Esophagus squamous epithelium (tissue), 4 donors: Measurements from ENCODE around the gene HS1BP3.

Experiments
- POLR2A ChIP-seq, 4 donors: fragments of 450-650 bp; IDR thresholded peaks; one replicate each; pipeline ENCODE4 v1.6.1; 2017; ENCODE audit warnings: antibody characterized with exemption in 4 of 4, mild to moderate bottlenecking in 4 of 4, moderate library complexity in 3 of 4
- TF ChIP-seq, protein P1 (sequence below), 6 experiments: fragments of 450-650 bp in 4 of 6; fragments of 200-600 bp in 2 of 6; sonication (generic) in 2 of 6; IDR thresholded peaks; one replicate each; pipeline ENCODE4 v1.5.1; 2016 to 2019; ENCODE audit warnings: antibody characterized with exemption in 6 of 6, mild to moderate bottlenecking in 4 of 6, moderate library complexity in 4 of 6

GRCh38 chr2:20661421-20662307 lies 10.8 kb upstream of the HS1BP3 start:
- TF ChIP-seq, protein P1, sequence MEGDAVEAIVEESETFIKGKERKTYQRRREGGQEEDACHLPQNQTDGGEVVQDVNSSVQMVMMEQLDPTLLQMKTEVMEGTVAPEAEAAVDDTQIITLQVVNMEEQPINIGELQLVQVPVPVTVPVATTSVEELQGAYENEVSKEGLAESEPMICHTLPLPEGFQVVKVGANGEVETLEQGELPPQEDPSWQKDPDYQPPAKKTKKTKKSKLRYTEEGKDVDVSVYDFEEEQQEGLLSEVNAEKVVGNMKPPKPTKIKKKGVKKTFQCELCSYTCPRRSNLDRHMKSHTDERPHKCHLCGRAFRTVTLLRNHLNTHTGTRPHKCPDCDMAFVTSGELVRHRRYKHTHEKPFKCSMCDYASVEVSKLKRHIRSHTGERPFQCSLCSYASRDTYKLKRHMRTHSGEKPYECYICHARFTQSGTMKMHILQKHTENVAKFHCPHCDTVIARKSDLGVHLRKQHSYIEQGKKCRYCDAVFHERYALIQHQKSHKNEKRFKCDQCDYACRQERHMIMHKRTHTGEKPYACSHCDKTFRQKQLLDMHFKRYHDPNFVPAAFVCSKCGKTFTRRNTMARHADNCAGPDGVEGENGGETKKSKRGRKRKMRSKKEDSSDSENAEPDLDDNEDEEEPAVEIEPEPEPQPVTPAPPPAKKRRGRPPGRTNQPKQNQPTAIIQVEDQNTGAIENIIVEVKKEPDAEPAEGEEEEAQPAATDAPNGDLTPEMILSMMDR (IDR thresholded peaks at IDR 0.05), result peak; percentile 92 to 99 (median 94)
- no peak for TF ChIP-seq POLR2A (IDR thresholded peaks at IDR 0.05)
